Measurements from ENCODE around the gene GJB5. TPM values are rescaled to one million over a fixed set of nuclear protein-coding genes. Genes with fewer than 3 reads are reported as not detected.
"Not testable (repeated sequence)": the region's sequence is repeated elsewhere in the genome, so short reads cannot be mapped to it uniquely, and the experiment has no call there.

The GJB5 gene
- total RNA-seq, 1 experiment from 2014 or later, result not detected

- DNase-seq (ENCODE audit: low spot score), result no peak
These were observed 9.2 kb upstream of the GJB5 start for GRCh38 chr1:34745666-34746065.

DNA sequence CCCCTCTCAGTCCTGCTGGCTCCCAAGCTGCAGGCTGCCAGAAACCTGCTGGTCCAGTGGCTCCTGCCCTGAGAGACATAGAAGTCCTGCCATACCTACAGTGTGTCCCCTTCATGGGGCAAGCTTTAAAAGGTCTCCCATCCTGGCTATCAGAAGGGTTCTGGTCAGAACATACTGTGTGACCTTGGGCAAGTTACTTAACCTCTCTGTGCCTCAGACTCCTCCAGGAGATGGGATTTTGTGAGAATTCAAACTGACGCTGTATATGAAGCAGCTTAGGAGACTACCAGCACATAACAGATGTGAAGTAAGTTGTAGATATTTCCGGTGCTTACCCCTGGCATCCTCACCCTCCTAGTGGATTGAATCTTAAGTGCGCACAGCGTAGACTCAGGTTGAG, 8.7 kb upstream of the GJB5 start:
- no peak for DNase-seq (ENCODE audit: low spot score)

- DNase-seq (ENCODE audit: low spot score), result no peak
These were observed 7.8 kb upstream of the GJB5 start for GRCh38 chr1:34746785-34747637.

GRCh38 chr1:34747638-34747941, 7.3 kb upstream of the GJB5 start:
- no peak for DNase-seq (ENCODE audit: low spot score)

- no peak for DNase-seq (ENCODE audit: low spot score)
These were observed 4.9 kb upstream of the GJB5 start for GRCh38 chr1:34749992-34750391.

DNA sequence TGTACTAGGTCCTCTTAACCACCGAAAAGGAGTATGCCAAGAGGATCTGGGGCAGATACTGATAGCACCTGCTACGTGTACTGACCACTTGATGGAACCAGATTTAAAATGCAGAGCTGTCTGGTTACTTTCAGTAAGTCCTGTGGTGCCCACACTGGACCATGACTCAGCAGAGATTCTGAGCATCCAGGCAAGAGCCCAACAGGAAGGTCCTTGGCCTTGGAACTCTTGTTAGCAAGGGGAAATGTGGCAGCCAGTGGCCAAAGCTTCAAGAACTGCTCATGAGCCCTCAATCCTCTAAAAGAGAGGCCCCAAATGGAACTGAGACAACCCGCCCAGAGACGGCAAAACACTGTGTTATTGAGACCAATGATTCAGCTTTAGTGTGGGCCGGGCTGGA, 4.2 kb upstream of the GJB5 start:
- no peak for DNase-seq (ENCODE audit: low spot score)

- no peak for DNase-seq (ENCODE audit: low spot score)
These were observed 1.7 kb upstream of the GJB5 start for GRCh38 chr1:34753163-34753562.

DNA sequence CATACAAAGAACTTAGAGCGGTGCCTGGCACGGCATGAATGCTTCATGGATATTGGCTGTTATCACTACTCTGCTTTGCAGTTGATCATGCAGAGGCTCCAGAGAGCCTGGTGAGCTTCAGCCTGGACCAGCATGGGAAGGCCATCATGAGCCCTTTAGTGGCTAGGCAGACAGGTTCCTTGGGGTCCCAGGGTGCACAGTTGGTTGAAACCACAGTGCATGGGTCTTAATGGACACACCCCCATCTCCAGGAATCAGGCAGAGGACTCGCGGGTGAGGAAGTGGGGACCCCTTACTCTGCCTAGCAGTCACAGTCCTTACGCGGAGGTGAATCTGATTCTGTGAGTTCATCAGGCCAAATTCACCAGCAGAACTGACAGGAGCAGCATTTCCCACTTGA, 1.1 kb downstream of the GJB5 start:
- no peak for DNase-seq (ENCODE audit: low spot score)

DNA sequence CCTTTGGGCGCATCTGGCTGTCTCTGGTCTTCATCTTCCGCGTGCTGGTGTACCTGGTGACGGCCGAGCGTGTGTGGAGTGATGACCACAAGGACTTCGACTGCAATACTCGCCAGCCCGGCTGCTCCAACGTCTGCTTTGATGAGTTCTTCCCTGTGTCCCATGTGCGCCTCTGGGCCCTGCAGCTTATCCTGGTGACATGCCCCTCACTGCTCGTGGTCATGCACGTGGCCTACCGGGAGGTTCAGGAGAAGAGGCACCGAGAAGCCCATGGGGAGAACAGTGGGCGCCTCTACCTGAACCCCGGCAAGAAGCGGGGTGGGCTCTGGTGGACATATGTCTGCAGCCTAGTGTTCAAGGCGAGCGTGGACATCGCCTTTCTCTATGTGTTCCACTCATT, 2.5 kb downstream of the GJB5 start:
- no peak for DNase-seq (ENCODE audit: low spot score)

DNA sequence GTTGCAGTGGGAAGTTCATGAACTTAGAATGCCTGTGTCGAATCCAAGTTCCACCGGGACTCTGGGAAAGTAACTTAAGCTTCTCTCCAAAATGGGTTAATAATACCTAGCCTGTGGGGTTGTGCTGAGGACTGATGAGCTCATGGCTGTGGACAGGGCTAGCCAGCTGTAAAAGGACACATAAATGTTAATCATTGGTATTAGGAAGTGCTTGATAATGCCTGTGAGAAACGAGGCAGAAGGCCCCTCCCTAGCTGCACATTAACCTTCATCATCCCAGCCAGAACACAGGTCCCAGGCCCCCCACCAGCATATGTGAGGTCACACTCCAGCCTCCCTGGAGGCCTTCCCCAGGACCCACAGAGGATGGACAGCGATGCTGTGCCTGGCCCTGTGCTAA, 3.9 kb downstream of the GJB5 start:
- DNase-seq (ENCODE audit: low spot score), result no peak

DNA sequence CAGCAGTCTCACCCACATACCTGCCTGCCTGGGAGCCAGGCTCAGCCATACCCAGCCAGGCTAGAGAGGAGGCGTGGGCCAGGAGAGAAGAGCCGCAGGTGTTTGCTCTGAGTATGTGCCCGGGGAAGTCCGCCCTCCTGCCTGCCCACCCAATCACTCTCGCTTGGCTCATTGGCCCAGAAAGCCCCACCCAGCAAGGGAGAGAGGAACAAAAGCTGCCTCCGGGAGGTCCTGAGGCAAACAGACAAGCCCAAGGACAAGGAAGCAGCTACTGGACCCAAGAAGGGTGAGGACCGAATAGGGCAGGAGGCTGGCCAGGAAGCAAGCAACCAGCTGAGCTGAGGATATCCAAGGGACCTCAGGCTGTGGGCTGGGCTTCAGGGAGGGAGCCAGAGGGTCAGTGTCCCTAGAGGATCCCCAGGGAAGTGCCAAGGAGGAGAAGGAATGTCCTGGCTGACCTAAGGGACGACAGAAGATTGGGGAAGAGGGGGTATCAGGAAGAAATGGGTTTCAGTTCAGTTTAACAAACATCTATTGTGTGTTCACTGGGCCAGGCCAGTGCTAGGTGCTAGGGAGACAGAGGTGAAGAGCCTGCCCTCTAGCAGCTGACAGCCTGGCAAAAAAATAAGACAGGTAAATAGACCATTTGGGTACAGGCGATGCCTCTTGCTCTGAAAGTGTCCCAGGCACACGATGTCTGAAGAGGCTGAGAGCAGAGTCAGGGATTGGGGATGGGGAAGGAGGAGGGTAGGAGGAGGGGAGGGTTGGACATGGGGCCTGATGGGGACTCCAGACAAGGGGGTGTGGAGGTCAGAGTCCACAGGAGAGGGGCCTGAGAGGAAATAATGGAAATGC, 4.9 kb downstream of the GJB5 start, which contains the start of gene GJB4:
Gene GJB4 (plus strand): TSS at position 238 of the 855 bp plus-strand sequence. CDS start 1,515 bp downstream, outside the sequence.
- no peak for DNase-seq (ENCODE audit: low spot score)

GRCh38 chr1:34761176-34761761, 6.4 kb downstream of the GJB5 start:
- no peak for DNase-seq (ENCODE audit: low spot score)

GRCh38 chr1:34761776-34762307, 7.0 kb downstream of the GJB5 start:
- no peak for DNase-seq (ENCODE audit: low spot score)

GRCh38 chr1:34762474-34763141, 7.8 kb downstream of the GJB5 start:
- DNase-seq (ENCODE audit: low spot score), result no peak

DNA sequence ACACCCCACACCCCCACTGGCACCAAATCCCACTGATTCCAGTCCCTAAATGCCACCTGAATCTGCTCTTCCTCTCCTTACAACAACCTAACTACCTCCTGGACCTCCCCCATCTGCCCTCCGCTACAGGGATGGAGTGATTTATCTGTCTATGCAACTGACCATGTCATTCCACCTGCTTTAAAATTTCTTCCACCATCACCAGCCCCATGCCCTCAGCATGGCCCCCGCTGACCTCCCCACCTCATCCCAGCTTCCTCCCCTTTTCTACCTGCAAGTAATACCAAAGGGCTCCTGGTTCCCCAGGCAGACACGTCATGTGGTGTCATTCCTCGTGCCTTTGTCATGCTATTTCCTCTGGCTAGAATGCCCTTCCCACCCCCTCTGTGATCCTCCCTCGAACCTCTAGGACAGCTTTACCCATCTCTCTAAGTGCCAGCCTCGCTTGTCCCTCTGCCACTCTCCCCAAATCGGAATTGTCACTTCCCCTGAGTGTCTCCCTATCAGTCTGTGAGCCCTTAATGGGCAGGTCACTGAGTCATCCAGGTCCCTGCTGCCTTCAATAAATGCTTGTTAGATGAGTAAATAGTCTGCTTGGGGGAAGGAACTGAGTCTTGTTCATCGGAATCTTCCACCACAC, 8.4 kb downstream of the GJB5 start:
- DNase-seq (ENCODE audit: low spot score), result no peak

GRCh38 chr1:34768856-34769255, 14.0 kb downstream of the GJB5 start:
- DNase-seq (ENCODE audit: low spot score), result no peak

DNA sequence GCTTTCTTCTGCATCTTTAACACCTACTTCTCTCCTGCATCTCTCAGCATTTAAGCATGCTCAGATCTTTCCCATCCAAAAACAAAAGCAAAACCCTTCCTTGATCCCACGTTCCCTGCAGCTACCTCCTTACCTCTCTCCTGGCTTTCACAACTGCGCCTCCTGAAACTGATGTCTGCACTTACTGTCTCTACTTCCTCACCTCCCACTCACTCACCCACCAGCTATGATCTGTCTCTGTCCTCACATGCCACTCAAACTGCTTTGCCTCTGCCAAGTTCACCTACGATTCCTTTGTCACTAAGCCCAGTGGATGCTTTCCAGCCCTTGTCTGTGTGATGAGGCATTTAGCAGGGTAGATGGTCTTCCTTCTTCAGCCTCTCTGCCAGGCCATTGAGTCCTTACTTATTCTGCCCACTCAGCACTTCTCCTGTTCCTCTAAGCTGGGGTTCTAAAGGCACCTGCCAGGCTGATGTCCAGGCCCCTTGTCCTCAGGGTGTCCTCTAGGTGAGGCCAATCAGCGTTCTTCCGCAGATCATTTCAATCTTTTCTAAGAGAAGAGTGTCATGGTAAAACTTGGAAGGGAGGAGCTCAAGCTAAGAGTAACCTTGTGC, 16.2 kb downstream of the GJB5 start:
- no peak for DNase-seq (ENCODE audit: low spot score)

GRCh38 chr1:34771573-34772371, 16.9 kb downstream of the GJB5 start:
- DNase-seq (ENCODE audit: low spot score), result no peak

DNA sequence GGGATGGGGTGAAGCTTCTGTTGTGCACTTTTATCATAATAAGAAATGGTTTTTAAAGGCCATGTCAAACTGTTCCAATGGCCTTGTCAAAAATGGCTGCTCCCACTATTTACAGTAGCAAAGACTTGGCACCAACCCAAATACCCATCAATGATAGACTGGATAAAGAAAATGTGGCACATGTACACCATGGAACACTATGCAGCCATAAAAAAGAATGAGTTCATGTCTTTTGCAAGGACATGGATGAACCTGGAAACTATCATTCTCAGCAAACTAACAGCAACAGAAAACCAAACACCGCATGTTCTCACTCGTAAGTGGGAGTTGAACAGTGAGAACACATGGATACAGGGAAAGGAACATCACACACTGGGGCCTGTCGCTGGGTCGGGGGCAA, 18.3 kb downstream of the GJB5 start:
- DNase-seq (ENCODE audit: low spot score), result not testable (repeated sequence)

GRCh38 chr1:34774957-34775356, 20.1 kb downstream of the GJB5 start:
- no peak for DNase-seq (ENCODE audit: low spot score)
